H1 (cell line): ENCODE measurements around the gene LYVE1.

Experiments used
- CBX8 ChIP-seq: fragments of 300-800, 300-1000 bp; sonication (generic); IDR thresholded peaks from 2 replicates; pipeline ENCODE4 v1.7.1; 2016; ENCODE audit warnings: low read depth, low read length, borderline replicate concordance
- CEBPB ChIP-seq: IDR thresholded peaks from 2 replicates; pipeline ENCODE4 v1.6.1; 2012; ENCODE audit warnings: low read depth, low read length
- CHD1 ChIP-seq: IDR thresholded peaks from 2 replicates; pipeline ENCODE4 v1.6.1; 2012; ENCODE audit warnings: low read depth, low read length, improper control_type of control experiment
- CHD2 ChIP-seq: IDR thresholded peaks from 2 replicates; pipeline ENCODE4 v1.6.1; 2012; ENCODE audit warnings: low read length, improper control_type of control experiment
- CTCF ChIP-seq, 3 experiments: IDR thresholded peaks; 1 replicate in 2 of 3; 2 replicates in 1 of 3; pipeline versions ENCODE4 v1.5.1 to v1.6.1; 2011; ENCODE audit warnings: low read length in 3 of 3, mild to moderate bottlenecking in 3 of 3, inconsistent platforms in 2 of 3, low read depth in 1 of 3, moderate library complexity in 1 of 3; ENCODE audit not compliant: insufficient read depth in 1 of 3; ENCODE audit errors: control extremely low read depth in 1 of 3
- EP300 ChIP-seq, 2 experiments: IDR thresholded peaks; 1 replicate in 1 of 2; 2 replicates in 1 of 2; pipeline ENCODE4 v1.6.1; 2011 to 2012; ENCODE audit warnings: low read depth in 2 of 2, low read length in 2 of 2, mild to moderate bottlenecking in 2 of 2, borderline replicate concordance in 1 of 2, inconsistent platforms in 1 of 2, moderate library complexity in 1 of 2
- EZH2 ChIP-seq: fragments of 200-600 bp; sonication (generic); IDR thresholded peaks from 2 replicates; pipeline ENCODE4 v1.7.1; 2012; ENCODE audit warnings: low read depth, mild to moderate bottlenecking, moderate library complexity, low read length, inconsistent platforms; ENCODE audit not compliant: severe bottlenecking
- KDM1A ChIP-seq: fragments of 200-600, 300-600 bp; sonication (generic); IDR thresholded peaks from 2 replicates; pipeline ENCODE4 v1.7.1; 2016; ENCODE audit warnings: mild to moderate bottlenecking, low read length, borderline replicate concordance
- POLR2AphosphoS5 ChIP-seq: IDR thresholded peaks from 2 replicates; pipeline ENCODE4 v1.6.1; 2011; ENCODE audit warnings: low read depth, low read length
- RAD21 ChIP-seq, 2 experiments: IDR thresholded peaks in 1 of 2; conservative IDR thresholded peaks in 1 of 2; 2 replicates each; pipeline ENCODE4 v1.6.1; 2011; ENCODE audit warnings: low read depth in 2 of 2, low read length in 2 of 2, improper control_type of control experiment in 1 of 2, inconsistent platforms in 1 of 2, mild to moderate bottlenecking in 1 of 2, moderate library complexity in 1 of 2
- SIN3A ChIP-seq, 2 experiments: IDR thresholded peaks in 1 of 2; conservative IDR thresholded peaks in 1 of 2; 2 replicates each; pipeline ENCODE4 v1.6.1; 2011 to 2012; ENCODE audit warnings: low read length in 2 of 2, improper control_type of control experiment in 1 of 2, low read depth in 1 of 2, mild to moderate bottlenecking in 1 of 2
- SP1 ChIP-seq: IDR thresholded peaks from 2 replicates; pipeline ENCODE4 v1.6.1; 2011; ENCODE audit warnings: low read depth, low read length
- TF ChIP-seq, protein P1 (sequence below): IDR thresholded peaks from 2 replicates; pipeline ENCODE4 v1.6.1; 2012; ENCODE audit warnings: inconsistent platforms

DNA sequence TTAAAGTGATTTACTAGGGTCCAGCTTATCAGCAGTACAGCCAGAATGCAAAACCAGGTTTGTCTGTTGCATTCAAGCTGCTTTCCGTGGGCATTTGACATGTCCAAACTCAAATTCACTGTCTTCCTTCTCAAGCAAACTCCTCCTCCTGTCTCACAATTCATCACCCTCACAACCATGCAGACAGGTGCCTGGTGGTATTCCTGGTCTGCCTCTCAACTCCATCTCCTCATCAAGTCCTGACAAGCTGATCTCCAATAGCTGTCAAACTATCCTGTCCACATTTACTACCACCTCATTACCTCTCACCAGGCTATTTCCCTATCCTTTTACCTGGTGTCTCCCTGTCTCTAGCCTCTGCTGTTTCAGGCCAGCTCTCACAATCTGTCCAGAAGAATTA lies 49.1 kb upstream of the LYVE1 start:
- TF ChIP-seq CTCF (IDR thresholded peaks at IDR 0.05; ENCODE audit: control extremely low read depth in 1 of 3, insufficient read depth in 1 of 3, low read depth in 1 of 3, low read length in 3 of 3) (no peak), RAD21 (IDR thresholded peaks at IDR 0.05 in 1 of 2, conservative IDR thresholded peaks at IDR 0.05 in 1 of 2; ENCODE audit: low read depth in 2 of 2, low read length in 2 of 2) (no peak), POLR2AphosphoS5 (no peak), SIN3A (conservative IDR thresholded peaks at IDR 0.05 in 1 of 2, IDR thresholded peaks at IDR 0.05 in 1 of 2; ENCODE audit: low read depth in 1 of 2, low read length in 2 of 2) (no peak), CHD2 (no peak), CEBPB (no peak), EP300 (IDR thresholded peaks at IDR 0.05; ENCODE audit: borderline replicate concordance in 1 of 2, low read depth in 2 of 2, low read length in 2 of 2) (no peak), SP1 (no peak), EZH2 (no peak), CBX8 (no peak), CHD1 (no peak), KDM1A (no peak)
- TF ChIP-seq, protein P1, sequence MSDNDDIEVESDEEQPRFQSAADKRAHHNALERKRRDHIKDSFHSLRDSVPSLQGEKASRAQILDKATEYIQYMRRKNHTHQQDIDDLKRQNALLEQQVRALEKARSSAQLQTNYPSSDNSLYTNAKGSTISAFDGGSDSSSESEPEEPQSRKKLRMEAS: no peak
